Hematopoietic multipotent progenitor cell treated with erythropoietin and hydrocortisone succinate and interleukin-3 and kit ligand, for 15 days (in vitro differentiated cells): ENCODE measurements around the gene AGTRAP.

Experiments used
- DNase-seq: peaks from one replicate; pipeline ENCODE4 v3.0.0-alpha.2; 2015; ENCODE audit warnings: low spot score

Gene AGTRAP

DNA sequence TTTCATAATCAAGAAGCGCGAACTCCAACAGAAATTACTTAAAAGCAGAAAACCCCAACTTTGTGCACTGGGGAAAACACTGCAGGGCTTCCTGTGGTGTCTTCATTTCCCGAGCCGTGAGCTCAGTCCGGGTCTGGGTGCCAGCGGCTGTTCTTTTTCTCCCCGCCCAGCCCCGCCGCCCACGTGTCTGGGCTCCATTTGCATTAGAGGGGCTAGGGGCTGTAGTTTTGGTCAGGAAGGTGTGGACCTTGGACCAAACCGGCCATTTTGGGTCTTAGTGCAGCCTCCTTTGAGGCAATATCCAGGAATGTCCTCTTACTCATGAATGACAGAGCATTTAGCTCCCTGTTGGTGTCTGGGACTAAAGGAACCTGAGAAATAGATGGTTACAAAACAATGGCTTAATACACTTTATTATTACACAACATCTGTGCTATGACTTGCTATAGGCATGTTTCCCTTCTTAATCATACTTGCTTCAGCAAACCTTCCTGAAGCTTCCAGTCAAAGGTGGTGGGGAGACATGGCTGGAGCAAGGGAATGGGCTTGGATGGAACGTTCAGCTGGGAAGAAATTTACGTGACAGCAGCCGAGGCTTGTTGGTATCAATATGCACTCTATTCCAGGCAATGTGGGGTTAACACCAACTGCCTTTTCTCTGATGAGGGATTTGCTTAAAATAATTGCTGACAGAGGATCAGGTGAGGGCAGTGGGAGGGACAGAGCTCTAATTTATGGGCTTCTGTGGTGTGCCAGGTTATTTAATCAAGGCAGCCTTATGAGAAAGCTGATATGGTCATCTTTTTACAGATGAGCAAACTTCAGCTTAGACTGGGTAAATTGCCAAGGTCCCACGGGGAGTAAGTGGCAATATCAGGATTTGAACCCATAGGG is 1.1 kb downstream of the AGTRAP start:
- DNase-seq, result peak; percentile 41

DNA sequence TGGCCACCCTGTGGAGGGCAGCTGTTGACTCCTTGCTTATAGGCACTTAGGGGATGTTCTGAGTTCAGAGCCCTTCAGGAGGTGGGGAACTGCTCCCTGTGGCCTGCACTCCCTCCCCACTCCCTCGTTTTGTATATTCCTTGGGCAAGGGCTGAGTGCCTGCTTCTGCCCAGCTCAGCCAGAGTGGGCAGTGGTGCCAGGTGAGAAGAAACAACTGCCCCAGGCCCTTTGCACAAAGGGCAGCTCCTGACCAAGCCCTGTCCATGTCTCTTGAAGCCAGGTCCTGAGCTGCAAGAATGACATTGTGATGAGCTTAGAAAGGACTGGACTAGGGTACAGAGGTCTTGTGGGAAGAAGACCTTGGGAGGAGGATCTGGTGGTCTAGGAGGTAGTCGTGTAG is 2.2 kb downstream of the AGTRAP start:
- no peak for DNase-seq

DNA sequence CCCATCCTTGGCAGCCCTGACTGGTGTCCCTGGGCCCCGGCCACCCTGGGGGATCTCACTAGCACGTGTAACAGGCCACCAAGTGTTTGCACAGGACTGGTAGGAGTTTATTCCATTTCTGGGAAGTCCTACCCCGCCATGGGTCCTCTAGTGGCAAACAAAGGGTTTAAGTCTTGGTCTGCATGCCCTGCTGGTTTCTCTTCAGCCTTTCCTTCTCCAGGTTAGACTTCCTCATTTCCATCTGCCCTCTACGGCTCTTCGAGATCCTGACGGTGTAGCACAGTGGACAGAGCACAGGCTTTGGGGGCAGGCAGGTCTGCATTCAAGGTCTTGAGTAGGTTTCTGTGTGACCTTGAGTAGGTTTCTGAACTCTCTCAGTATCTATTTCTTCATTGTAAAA is 2.8 kb downstream of the AGTRAP start:
- DNase-seq, result no peak

DNA sequence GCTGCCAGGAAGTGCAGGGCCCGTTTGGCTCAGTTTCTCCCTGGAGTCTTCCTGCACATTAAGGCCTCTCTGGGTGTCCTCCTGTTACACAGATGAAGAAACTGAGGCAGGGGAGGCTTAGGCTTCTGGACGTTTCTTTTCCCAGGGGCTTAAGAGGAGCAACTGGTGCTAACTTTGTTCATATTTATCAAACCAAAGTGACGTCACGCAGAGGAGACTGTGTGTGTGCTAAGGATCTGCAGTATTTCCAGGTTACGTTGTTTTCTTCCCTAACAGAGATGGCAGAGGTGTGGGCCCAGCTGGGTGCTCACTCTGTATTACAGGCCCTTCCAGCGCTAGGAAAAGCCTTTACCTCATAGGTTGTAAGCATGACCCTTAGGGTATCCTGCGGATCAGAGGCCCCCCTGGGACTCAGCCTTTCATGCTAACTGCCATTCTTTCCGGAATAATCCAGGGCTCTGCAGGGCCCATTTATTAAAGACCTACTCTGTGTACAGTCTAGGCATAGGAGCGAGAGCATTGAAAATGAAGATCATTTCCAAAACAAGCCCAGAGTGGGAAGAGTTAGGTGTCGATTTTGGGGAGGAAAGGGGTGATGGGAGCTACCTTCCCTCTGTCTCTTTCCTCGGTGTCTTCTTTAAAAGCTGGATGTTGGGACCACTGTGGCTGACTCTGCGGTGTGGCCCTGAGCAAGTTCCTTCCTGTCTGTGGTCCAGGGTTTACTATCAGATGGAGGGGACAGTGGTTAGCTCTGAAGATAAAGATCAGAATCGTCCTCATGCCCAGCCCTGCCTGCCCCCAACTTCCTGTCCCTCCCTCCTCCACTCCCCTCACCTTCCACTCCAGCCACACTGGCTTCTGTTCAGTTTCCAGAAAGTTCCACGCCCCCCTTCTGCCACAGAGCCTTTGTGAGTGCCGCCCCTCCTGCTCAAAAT is 4.6 kb downstream of the AGTRAP start:
- DNase-seq, result no peak

DNA sequence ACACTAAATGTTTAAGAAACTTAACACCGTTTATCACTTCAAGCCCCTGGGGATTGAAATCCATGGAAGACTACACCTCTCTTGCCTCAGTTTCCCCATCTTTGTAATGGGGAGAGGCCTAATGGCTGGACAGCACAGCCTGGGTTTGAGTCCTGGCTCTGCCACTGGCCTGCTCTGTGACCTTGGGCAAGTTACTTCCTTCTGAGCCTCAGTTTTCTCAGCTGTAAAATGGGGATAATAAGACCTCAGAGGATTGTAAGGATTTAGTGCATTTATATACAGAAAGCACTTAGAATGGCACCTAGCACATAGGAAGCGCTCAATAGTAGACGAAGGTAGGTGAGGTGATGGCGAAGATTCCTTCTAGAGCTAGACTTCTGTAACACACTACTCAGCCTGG is 5.5 kb downstream of the AGTRAP start:
- DNase-seq, result no peak

DNA sequence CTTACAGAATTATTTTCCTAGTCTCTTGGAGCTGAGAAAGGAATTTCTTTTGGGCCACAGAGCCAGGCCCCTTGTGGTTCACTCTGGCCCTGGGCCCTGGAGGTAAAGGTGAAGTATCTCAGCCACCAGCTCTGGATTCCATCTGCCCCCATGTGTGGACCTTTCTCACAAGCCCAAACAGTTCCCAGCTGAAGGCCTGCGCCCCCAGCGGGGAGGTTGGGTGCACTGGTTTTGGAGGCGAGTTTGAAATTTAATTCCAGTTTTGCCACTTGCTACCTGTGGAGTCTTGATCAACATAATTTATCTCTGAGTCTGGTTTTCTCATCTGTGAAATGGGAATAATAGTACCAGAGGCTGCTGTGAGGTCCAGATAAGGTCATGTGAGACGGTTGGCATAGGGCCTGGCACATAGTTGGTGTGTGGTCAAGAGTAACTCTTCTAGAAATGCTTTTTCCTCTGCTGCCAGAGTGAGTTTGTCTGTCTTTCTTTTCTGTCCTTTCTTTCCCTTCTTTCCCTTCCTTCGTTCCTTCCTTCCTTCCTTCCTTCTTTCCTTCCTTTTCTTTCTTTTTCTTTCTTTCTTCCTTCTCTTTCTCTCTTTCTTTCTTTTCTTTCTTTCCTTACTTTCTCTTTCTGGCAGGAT is 6.1 kb downstream of the AGTRAP start:
- DNase-seq, result peak; percentile 72

DNA sequence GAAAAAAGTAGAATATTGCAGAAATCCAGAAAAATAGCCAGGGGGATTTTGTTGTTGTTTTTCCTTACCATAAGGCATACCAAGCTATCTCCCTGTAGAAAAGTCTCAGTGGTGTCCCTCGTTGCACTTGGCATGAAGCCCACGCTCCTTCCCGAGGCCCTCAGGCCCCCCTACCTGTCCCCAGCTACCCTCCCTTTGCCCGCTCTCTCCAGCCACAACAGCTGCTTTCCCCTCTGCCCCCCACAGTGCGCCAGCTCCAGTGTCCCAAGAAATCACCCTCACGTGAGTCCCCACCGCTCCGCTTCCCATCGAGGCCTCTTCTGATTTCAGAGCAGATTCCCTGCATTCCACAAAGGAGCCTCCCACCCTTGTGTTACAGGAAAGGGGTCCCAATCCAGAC is 8.4 kb downstream of the AGTRAP start:
- no peak for DNase-seq

DNA sequence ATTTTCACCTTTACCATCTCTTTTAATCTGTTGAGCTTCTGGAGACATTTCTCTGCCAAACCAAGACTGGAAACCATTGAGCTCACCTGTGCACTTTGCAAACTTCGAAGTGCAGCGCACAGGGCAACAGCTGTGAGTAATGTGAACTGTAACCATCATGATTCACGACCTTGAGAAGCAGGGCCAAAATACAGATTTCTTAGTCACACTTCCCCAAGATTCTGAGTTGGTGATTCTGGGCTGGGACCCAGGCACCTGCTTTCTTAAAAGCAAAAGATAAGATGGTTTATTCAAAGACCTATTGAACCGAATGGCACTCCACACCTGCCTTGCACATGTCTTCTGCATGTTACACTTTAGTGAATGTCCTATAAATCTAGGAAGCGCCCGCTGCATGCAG is 10.2 kb downstream of the AGTRAP start:
- DNase-seq, result no peak

DNA sequence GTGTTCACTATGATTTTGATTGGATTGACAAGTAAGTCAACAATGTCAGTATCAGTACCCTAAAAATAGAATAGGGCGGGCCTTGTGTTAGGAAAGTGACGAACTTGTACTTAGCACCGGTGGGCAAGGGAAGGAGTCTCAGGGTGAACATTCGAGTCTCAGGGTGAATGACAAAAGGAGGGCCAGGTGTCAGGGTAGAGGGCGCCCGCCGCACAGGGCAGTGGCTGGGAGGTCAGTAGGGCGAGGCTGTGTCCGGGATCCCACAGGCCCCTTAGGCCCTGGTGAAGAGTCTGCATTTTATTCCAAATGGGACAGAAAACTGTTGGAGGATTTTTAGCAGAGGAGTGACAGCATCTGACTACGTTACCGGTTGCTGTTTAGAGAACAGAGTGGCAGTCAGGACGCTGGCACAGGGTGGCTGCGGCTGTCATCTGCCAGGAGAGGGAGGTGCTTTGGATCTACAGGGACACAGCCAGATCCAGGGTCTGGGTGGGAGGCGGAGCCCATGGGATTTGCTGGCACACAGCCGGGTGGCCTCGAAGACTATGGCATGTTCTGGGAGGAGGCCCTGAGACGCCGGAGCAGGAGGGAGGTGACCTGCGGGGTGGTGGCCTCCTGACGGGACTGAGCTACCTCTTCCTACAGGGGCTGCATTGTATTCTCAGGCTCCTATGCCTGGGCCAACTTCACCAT is 11.0 kb downstream of the AGTRAP start:
- no peak for DNase-seq

DNA sequence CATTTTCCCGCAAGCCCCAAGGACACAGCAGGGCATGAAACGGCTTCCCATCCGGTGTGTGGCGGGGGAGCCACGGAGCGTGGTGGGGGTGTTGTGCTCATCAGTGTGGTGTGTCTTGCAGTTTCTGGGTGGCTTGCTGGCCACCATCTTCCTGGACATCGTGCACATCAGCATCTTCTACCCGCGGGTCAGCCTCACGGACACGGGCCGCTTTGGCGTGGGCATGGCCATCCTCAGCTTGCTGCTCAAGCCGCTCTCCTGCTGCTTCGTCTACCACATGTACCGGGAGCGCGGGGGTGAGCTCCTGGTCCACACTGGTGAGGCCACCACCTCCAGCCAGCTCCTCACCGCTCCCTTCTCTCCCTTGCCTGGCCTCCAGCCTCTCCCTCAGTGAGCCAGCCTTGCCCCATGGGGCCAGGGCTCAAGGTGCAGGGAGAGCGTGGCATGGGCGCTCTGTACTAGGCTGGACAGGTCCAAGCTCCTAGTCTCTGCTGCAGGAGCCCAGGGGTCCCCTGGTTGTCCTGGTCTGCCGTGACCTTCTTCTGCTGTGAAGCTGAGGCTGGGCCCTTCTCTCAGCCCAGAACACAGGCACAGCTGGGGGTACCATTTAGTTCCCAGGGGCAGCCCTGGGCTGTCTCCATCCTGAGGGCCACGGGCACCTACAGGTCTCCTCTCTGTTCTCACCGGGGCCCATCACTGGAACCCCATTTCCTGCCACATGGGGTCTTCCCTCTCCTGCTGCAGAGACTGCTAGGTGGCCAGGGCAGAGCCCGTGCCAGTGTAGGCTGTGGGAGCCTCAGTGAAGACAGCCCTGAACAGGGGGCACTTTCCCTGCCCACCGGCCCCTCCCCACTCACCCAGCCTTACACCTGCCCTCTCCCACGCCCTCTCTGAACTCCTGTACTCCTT is 12.6 kb downstream of the AGTRAP start:
- DNase-seq, result no peak

DNA sequence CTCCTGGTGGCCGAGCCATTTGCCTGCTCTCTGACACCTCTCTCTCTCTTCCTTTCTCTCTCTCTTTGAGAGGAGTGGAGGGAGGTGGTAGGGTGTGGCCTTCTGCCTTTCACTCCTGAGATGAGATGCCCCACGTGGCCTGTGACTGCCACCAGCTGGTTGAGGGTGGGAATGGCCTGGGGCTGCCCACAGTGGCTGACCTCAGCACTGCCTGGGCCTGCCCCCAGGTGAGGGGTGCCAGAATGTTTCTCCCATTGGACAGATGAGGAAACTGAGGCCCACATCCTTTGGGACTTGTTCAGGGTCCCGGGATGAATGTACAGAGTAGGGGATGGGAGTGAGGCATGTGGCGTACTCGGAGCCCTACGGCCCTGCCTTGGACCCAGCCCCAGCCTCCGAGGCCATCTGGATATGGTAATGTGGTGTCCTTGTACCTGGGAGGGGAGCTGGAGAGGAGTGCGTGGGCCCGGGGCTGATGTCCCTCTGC is 13.3 kb downstream of the AGTRAP start:
- peak; percentile 76 for DNase-seq

DNA sequence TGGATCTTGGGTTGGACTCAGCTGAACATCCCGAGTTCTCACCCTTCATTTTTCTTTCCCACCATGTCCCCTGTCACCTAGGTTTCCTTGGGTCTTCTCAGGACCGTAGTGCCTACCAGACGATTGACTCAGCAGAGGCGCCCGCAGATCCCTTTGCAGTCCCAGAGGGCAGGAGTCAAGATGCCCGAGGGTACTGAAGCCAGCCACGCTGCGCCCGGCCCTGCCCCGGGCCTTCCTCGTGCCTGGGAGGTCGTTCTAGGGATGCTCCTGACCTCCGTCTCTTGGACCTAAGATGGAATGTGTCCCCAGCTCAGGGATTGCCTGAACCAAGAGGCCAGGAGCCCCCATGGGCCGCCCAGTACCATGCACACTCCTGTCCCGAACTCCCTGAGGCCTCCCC is 14.1 kb downstream of the AGTRAP start:
- no peak for DNase-seq

DNA sequence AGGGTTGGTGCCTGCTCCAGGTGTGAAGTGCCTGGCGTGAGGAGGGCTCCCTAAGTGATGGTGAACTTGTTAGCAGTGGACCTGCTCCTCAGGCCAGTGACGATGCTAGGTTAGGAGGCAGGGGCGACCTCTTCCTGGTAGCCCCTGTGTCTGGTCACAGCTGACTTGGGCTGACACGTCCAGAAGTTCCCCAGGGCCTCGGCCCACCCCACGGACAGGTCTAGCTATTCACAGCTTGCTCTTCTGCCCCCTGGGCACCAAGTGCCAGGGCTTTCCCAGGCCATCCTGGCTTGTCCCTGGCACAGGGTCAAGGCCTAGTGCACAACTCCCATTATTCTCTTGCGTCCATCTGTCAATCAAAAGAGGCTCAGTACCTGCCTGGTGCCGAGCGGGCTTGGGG is 15.2 kb downstream of the AGTRAP start:
- DNase-seq, result no peak

DNA sequence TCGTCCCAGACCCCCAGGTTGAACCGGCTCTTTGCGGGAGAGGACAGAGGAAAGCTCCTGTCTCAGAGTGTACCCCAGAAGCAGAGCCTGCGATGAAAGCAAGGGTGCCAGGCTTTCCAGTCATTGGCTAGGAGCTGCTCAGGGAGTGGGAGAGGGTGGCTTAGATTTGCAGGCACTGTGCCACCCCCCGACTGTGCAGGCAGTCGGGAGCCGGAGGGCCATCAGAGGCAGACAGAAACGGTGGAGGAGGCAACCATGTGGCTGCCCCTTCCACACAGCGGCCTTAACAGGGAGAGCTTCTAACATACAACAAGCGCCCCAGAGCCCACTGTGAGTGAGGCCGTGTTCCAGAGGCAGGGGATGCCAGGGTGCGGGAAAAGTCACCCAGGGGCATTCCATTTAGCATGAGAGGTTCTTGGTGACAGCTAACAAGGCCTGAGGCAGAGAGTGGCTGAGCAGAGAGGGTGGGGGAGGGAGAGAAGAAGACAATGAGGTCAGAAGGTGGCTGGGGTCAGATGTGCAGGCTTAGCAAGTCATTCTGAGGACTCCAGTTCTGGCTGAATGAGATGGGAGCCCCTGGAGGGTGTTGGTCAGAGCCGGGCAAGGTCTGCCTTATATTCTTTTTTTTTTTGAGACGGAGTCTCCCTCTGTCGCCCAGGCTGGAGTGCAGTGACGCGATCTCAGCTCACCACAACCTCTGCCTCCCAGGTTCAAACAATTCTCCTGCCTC is 16.6 kb downstream of the AGTRAP start:
- no peak for DNase-seq

DNA sequence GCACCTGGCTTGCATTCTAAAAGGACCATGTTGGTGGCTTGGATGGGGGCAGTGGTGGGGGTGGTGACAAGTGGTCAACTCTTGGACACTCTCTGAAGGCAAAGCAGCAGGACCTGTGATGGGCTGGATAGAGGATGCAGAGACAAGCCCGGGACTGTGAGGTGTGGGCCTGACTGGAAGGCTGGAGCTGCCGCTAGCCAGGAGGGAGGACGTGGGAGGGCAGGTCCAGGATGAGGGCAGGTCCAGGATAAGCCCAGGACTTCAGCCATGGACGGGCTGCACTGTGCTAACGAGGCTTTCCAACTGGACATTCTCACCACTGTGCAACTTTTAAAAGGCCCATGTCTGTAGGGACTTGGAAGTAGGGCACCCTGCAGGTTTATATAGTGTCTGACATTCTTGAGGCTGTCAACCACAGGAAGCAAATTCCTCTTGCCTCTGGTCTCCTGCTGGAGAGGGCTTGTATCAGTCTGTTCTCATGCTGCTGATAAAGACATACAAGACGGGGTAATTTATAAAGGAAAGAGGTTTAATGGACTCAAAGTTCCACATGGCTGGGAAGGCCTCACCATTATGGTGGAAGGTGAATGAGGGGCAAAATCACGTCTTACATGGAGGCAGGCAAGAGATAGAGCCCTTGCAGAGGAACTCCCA is 17.7 kb downstream of the AGTRAP start:
- no peak for DNase-seq

DNA sequence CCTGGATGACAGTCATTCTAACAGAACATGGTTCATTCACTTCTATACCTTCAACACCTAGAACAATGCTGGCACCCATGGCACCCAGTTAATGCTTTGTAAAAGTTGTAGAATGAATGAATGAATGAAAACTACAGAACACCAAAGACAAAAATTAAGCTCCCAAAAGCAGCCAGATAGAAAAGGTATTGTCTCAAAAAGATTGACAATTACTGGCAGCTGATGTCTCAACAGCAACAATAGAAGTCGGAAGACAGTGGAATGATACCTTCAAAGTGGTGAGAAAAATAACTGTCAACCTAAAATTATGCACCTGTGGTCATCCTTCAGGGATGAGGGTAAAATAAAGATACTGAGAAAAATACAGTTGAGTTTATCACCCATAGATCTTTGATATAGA is 21.1 kb downstream of the AGTRAP start:
- no peak for DNase-seq

DNA sequence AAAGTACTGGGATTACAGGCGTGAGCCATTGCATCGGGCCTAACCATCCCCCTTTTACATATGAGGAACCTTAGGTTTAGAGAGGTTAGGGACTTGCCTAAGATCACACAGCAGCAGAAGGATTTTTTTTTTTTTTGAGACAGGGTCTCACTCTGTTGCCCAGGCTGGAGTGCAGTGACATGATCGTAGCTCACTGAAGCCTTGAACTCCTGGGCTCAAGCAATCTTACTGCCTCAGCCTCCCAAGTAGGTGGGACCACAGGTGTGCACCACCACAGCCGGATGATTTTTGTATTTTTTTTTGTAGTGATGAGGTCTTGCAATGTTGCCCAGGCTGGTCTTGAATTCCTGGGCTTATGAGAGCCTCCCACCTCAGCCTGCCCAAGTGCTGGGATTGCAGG is 23.9 kb downstream of the AGTRAP start:
- DNase-seq, result no peak

DNA sequence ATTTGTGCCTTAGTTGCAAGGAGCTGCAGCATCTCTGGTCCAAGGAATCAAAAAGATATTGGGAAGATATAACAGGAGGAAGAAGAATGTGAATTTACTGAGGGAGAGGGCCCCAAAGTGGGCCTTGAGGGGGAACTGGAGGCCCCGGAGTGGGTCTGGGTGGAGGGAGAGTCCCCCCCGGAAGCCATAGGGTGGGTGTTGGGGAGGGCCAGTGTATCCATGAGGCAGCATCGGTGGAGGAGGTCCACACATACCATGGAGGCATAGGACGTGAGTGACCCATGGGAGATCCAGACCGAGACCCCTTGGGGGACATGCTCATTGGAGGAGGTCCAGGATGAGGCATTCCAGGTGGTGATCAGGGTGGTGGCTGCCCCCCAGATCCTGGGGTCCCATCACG is 25.3 kb downstream of the AGTRAP start:
- no peak for DNase-seq

DNA sequence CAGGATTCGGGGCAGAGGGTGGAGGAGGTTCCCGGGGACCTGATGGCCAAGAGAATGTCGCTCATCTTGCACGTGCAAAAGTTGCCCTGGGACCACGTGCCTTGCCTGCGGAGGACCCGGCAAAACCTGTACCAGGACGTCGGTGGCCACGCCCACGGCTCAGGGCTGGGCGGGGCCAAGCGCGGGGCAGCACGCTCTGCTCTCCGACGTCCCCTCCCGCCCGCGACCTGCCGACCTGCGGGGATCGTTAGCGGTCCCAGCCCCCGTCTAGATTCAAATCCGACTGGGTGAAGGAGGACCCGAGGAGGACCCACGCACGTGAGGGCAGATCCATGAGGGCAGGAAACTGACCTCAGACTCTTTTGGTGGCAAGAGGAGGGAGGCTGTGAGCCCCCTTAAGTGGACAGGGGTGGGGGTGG is 26.1 kb downstream of the AGTRAP start, which contains the start of gene C1orf167:
Gene C1orf167 (plus strand): TSS at position 206 of the 419 bp plus-strand sequence. CDS start 2,208 bp downstream, outside the sequence.
- peak; percentile 46 for DNase-seq
